ENCODE measurements around the gene CDH2.

Gene CDH2

DNA sequence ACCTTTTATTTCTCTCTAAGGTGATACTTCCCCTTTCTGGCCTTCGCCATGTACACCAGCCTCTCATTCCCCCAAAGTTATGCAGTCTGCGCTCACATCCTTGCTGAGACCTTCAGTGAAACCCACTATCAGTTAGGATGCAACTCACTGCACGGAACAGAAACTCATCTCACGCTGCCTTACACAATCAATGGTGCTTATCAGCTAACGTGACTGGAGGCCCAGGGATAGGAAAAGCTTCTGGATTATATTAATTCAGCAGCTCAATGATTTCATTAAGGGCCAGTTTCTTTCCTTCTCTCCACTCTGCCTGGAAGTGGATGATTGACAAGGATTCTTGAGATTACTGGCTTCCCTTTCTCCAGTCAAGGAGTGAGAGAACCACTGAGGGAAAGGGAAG lies 44.8 kb downstream of the CDH2 start:
- TF ChIP-seq, protein P1, sequence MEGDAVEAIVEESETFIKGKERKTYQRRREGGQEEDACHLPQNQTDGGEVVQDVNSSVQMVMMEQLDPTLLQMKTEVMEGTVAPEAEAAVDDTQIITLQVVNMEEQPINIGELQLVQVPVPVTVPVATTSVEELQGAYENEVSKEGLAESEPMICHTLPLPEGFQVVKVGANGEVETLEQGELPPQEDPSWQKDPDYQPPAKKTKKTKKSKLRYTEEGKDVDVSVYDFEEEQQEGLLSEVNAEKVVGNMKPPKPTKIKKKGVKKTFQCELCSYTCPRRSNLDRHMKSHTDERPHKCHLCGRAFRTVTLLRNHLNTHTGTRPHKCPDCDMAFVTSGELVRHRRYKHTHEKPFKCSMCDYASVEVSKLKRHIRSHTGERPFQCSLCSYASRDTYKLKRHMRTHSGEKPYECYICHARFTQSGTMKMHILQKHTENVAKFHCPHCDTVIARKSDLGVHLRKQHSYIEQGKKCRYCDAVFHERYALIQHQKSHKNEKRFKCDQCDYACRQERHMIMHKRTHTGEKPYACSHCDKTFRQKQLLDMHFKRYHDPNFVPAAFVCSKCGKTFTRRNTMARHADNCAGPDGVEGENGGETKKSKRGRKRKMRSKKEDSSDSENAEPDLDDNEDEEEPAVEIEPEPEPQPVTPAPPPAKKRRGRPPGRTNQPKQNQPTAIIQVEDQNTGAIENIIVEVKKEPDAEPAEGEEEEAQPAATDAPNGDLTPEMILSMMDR (conservative IDR thresholded peaks at IDR 0.05; ENCODE audit: control insufficient read depth, insufficient read depth, low read depth, low read length) = no peak
- DNase-seq (ENCODE audit: low read depth) = no peak
- H3K4me3 ChIP-seq (ENCODE audit: control insufficient read depth, low read depth, low read length) = no peak overlapping the region

DNA sequence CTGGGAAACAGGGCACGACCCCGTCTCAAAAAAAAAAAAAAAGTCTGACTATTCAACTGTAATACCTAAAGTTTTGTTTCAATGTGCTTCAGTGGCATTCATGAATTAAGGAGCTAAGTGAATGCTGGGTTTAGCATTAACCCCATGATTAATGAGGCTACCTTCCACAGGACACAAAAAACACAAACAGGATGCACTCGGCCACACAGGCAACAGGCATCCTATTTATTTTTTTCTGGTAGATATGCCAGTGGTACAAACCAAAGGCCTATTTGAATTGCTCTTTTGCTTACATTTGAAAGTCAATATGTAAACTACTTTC lies 48.3 kb downstream of the CDH2 start:
- no peak overlapping the region for H3K4me3 ChIP-seq (ENCODE audit: control insufficient read depth, low read depth, low read length)
- no peak for DNase-seq (ENCODE audit: low read depth)
- TF ChIP-seq, protein P1 (conservative IDR thresholded peaks at IDR 0.05; ENCODE audit: control insufficient read depth, insufficient read depth, low read depth, low read length) = no peak

DNA sequence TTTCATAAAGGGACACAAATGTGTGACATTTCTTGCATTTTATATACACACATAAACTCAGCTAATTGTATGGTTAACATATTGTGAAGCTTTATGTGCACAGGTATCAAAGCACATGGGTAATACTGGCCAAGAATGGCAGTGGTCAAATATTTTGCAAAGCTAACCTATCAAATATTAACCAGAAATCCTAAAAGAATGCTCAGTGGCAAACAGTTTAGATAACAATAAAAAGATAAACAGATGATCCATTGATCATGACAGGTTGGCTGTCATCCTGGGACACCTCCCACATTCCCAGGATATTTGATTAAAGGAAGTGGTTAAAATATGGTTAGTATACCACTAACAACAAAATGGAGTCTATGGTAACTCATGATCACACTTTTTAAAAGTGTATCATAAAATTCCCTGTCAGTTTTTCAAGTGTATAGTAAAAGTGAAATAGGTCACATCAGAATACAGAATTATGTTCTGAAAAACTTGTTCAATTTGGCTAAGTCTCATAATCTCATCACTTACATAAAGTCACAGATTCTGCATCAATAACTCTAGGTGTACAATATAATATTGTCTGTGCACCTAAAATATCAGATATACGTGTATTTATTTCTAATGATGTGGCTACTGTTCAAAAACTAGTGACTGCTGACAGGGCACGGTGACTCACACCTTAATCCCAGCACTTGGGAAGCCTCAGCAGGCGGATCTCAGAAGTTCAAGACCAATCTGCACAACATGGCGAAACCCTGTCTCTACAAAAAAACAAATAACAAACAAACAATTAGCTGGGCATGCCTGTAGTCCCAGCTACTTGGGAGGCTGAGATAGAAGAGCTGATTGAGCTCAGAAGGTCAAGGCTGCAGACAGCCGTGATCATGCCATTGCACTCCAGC lies 48.9 kb downstream of the CDH2 start:
- DNase-seq (ENCODE audit: low read depth) = peak; percentile 54

DNA sequence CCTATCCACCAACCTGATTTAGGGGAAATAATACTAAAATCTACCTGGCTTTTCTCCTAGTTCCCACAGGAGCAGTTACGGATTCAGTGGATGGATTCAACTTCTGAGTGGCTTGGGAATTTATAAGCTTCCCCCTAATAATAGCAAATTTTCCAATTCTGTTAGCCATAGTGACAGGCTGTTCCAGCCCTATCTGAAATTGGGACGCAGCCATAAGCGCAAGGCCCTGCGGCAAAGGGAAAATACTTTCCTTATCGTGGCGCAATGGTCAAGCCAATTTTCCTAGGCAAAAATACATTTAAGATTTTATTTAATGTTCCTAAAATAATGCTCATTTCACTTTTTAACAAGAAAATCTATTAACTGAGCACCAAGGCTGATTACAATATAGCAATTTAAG lies 49.7 kb downstream of the CDH2 start:
- TF ChIP-seq, protein P1 (conservative IDR thresholded peaks at IDR 0.05; ENCODE audit: control insufficient read depth, insufficient read depth, low read depth, low read length) = no peak

More for the DNA sequence above, 48.9 kb downstream of the CDH2 start:
- TF ChIP-seq, protein P1 (conservative IDR thresholded peaks at IDR 0.05; ENCODE audit: control insufficient read depth, insufficient read depth, low read depth, low read length) = no peak
- no peak overlapping the region for H3K4me3 ChIP-seq (ENCODE audit: control insufficient read depth, low read depth, low read length)

DNA sequence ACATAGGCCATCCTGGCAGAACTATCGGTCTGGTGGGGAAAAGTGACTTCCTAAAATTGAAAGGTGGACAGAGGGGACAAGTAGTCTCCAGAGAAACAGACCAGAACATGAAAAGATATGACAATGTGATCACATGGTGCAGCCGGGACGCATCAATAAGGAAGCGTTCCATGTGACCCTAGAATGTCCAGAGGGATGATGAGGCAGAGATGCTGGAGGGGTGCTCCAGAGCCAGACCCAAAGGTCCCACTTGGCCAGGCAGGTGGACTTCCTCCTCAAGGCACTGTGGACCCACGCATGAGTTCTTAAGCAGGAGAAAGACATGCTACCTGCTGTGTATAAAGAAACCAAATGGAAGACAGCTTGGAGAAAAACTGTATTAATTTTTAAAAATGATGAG lies 50.2 kb downstream of the CDH2 start:
- H3K4me3 ChIP-seq (ENCODE audit: control insufficient read depth, low read depth, low read length) = no peak overlapping the region
- TF ChIP-seq, protein P1 (conservative IDR thresholded peaks at IDR 0.05; ENCODE audit: control insufficient read depth, insufficient read depth, low read depth, low read length) = no peak
- DNase-seq (ENCODE audit: low read depth) = no peak

More for the DNA sequence above, 49.7 kb downstream of the CDH2 start:
- H3K4me3 ChIP-seq (ENCODE audit: control insufficient read depth, low read depth, low read length) = no peak overlapping the region
- no peak for DNase-seq (ENCODE audit: low read depth)

DNA sequence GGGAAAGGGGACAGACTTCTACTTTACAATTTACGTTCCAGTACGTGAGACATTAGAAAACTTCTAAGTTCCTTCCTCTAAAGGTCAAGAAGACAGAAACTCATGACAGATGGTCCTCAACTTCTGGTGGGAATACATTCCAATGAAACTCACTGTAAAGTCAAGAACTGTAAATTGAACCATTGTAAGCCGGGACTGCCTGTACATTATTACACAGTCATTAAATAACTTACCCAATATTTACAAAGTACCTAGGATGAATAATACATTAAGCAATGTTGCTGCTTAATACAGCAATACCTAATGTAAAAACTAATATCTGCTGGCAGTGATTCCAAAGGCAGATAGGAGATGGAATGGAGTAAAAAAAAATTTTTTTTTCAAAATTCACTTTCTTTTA lies 51.9 kb downstream of the CDH2 start:
- no peak overlapping the region for H3K4me3 ChIP-seq (ENCODE audit: control insufficient read depth, low read depth, low read length)
- TF ChIP-seq, protein P1 (conservative IDR thresholded peaks at IDR 0.05; ENCODE audit: control insufficient read depth, insufficient read depth, low read depth, low read length) = no peak
- peak; percentile 14 for DNase-seq (ENCODE audit: low read depth)
